ENCODE data around the gene SMAD3.
A peak's percentile ranks its signal among the peaks of the same experiment; 100 is the strongest.

SMAD3 gene

DNA sequence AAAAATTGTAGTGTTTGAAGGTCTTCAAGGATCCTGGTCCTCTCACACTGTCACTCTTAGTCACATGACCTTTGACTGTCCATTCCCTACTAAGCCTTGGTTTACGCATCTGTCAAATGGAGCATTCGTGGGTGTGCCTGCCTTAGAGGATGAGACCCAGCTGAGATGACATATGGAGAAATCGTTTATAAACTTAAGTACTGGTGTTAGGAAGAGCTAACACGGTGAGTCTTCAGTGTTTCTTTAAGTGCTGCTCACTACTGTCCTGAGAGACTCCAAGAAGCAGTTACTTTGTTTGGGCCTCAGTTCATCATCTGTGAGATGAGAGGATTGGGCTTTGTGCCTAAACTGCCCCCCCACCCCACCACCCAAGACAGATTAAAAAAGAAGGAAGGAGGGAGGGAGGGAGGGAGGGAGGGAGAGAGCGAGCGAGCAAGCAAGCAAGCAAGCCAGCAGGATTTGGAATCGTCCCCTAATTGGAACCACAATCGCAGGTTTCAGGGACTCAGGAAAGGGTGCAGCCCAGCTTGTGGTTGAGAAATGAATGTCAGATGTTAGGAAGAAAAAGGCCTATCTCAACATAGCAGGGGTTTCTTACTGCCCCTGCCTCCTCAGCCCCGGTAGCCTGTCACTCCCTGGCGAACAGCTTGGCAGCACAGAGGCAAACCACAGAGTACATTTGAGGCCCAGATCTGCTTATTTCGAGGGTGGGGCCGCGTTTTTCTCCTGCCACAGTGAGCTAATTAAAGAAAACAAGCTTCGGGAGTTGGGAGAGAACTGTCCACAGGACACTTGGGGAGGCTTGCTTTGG lies 32.7 kb downstream of the SMAD3 start:
- DNase-seq = peak in 3 of 6 experiments; percentile 18 to 34 (median 30)

- DNase-seq = no peak
Observed at GRCh38 chr15:67098768-67099282, 33.4 kb downstream of the SMAD3 start.

GRCh38 chr15:67100124-67100791 lies 34.9 kb downstream of the SMAD3 start:
- no peak for DNase-seq

DNA sequence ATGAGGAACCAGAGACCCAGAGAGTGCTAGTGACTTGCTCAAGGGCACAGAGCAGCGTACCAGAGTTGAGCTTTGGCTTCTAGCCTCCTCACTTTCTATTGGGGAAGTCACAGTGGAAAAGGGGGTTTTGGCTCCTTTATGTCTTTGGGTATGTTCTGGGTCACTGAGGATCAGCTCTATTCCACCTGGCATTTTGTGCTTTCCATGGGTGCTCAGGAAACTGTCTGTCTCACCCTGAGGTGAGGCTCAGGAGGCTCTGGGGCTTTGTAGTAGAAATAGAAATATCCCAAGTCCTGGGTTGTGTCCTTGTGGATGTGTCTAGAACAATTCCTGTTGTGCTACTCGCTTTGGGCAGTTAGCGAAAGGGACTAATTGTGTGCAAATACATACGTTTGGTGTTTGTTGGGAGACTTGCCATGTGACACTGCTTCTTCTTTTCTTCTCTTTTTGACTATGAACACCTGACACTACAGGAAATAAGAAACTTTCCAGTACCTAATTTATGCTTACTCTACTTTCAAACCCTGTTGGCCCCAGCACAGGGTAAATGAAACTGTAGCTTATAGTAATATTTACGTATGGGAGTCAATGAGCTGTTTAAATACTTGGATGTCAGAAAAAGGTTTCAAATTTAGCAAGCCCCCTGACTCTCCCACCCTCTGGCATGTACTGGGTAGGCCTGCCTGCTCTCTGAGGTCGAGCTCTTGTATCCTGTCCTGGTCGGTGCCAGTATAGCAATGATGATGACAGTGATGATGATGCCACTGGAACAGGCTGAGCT lies 35.6 kb downstream of the SMAD3 start:
- DNase-seq = peak in 3 of 6 experiments; percentile 35 to 41 (median 36)

DNA sequence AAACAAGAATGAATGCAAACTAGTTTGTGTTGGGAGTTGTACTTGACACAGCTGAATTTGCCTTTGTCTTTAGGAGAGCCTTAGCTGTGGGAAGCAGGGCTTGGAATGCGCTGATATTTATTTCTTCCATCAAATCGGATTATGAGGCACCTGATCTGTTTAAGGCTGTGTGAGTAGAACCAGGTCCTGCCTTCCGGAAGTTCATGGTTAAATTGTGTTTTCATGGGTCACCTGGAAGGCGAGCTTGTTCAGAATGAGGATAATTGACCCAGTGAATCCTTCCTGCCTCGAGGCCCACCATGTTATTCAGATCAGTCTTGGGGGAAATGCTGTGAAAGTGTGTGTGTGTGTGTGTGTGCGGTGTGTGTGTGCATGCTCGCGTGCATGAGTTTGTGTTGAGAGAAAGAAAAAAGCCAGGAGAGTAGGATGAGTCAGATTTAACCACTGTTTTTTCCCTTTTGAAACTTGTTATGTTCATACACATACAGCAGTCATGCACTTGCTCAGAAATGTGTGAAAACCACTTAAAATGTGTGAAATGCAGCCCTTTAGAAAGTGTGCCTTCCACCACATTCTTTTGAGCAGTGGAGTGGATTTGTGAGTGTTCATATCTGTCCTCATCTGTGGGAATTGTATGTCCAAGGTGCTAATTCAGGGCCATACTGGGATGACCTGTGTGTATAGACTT lies 36.7 kb downstream of the SMAD3 start:
- no peak for DNase-seq

DNA sequence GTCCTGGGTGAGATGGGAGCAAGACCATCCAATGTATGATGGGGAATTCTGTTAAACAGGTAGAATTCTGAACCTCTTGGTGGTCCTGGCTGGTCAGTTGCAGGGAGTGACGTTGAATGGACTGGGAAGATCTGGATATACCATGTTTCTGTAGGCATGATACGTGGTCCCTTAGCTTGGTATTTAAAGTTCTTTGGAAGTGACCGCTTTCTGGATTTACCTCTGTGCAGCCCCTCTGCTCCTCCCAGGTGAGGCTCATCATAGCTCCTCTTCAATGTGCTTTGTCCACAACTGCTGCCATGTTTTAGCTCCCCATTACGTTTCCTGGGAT lies 37.2 kb downstream of the SMAD3 start:
- DNase-seq = no peak

GRCh38 chr15:67103021-67103420 lies 37.6 kb downstream of the SMAD3 start:
- DNase-seq = no peak

- DNase-seq = no peak
Observed at GRCh38 chr15:67103432-67103831, 38.0 kb downstream of the SMAD3 start.

- DNase-seq = peak in 4 of 6 experiments; percentile 9 to 42 (median 34)
Observed at GRCh38 chr15:67103869-67104268, 38.5 kb downstream of the SMAD3 start.

- no peak for DNase-seq
Observed at GRCh38 chr15:67104510-67104909, 39.1 kb downstream of the SMAD3 start.

DNA sequence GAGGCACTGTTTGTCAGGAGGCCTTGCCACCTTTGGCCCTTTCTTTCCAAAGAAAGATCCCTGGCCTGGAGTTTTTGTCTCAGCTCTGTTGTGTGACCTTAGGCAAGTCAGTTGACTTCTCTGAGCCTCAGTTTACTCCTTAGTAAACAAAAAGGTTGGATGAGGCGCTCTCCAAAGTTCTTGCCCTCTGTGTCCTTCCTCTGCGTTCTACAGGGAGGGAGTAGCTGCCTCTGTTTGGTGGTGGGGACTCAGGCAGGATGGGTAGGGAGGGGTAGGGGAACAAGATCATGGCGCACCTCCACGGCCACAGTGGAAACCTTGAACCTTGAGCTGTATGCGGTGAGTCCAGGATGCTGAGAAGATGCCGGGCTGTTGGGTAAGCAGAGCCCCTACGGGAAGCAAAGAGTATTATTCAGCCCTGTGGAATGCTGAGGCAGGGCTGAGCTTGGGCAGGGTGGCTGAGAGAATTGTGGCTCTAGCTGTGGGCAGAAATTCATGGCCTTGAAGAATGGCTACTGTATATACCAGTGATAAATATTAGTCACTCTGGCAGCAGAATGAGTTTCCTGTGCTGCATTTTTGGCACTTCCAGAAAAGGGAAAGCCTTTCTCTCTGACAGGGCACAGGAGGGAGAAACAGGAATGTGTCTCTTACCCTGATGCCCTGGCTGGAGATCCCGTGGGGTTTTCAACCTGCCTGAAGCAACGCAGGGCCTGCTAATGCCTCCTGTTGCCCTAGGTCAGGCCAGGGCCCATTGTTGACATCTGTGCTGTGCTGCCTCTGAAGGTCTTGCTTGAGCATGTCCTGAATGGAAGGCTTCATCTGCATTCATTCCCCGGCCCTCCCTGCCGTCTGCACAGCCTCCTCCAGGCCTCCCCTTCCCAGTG lies 39.9 kb downstream of the SMAD3 start:
- DNase-seq = no peak

GRCh38 chr15:67105991-67106763 lies 40.8 kb downstream of the SMAD3 start:
- no peak for DNase-seq

DNA sequence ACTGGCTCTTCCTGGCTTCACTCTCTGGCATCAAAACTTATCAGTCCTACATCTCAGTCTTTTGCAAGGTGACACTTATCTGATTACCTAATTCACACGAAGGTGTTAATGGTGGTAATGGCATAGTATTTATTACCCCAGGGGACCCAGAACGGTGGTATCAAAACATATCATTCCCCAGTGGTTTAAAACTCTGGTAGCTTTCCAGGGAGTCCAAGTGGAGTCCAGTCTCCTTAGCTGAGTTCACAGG lies 41.3 kb downstream of the SMAD3 start:
- DNase-seq = no peak

GRCh38 chr15:67107014-67107812 lies 41.8 kb downstream of the SMAD3 start:
- no peak for DNase-seq

GRCh38 chr15:67108122-67108961 lies 42.9 kb downstream of the SMAD3 start:
- DNase-seq = no peak

DNA sequence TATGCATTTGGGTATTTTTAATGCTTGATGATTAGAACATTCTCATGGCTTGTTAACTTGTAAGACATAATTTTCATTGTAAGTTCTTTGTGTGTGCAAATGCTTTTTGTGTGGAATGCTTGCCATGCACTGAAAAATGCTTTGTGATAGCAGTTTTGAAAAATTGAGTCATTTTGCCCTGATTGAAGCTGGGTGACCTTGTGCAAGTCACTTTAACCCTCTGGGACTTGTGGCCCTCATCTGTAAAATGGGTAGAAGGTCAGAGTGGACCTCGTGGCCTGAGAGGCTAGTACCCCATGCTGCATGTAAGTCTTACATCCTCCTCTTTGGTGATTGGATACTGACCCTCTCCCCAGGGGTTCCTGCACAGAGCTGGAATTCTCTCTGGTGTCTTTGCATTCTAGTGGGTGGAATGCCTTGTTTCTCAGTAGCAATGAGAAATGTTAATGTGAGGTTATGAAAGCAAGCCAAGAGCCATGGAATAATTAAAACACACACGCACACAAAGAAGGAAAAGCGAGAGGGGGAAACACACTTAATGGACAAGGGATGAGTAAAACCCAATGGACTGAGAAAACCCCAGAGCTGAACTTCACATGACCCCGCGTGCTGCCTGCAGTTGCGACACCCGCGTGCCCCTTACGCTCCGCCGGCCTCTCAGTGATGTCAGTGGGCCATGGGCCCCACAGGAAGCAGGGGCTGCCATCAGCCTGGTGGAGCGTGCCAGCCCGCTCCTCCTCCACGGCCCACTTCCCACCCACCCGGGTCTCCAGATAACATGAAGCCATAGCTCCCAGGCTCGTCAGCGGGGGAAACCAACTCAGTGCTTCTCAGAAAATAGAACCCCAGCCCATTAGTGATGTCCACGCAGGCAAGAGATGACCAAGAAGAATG lies 44.0 kb downstream of the SMAD3 start:
- DNase-seq = no peak

- DNase-seq = no peak
Observed at GRCh38 chr15:67110361-67110781, 45.0 kb downstream of the SMAD3 start.

All from stimulated activated naive CD4-positive, alpha-beta T cell (primary cell).